ENCODE data around the gene RBMS2.
"Not testable (repeated sequence)": the region's sequence is repeated elsewhere in the genome, so short reads cannot be mapped to it uniquely, and the experiment has no call there.

RBMS2 gene

GRCh38 chr12:56518570-56518969 is 3.0 kb upstream of the RBMS2 start:
- DNase-seq, result no peak

GRCh38 chr12:56520048-56520447 is 1.6 kb upstream of the RBMS2 start:
- no peak for DNase-seq

- DNase-seq, result no peak
Observed at GRCh38 chr12:56520506-56520905, 1.1 kb upstream of the RBMS2 start.

GRCh38 chr12:56521209-56521589 is 421 bp upstream of the RBMS2 start:
- DNase-seq, result no peak

GRCh38 chr12:56522411-56523193 is 982 bp downstream of the RBMS2 start:
- DNase-seq, result no peak

GRCh38 chr12:56528846-56529245 is 7.2 kb downstream of the RBMS2 start:
- no peak for DNase-seq

GRCh38 chr12:56529656-56530055 is 8.0 kb downstream of the RBMS2 start:
- DNase-seq, result no peak

GRCh38 chr12:56530390-56531055 is 8.9 kb downstream of the RBMS2 start:
- DNase-seq, result no peak

- DNase-seq, result no peak
Observed at GRCh38 chr12:56537546-56537945, 15.9 kb downstream of the RBMS2 start.

GRCh38 chr12:56541631-56542030 is 20.0 kb downstream of the RBMS2 start:
- no peak for DNase-seq

GRCh38 chr12:56542164-56542563 is 20.5 kb downstream of the RBMS2 start:
- no peak for DNase-seq

GRCh38 chr12:56545023-56545604 is 23.5 kb downstream of the RBMS2 start:
- DNase-seq, result no peak

GRCh38 chr12:56546680-56547079 is 25.1 kb downstream of the RBMS2 start:
- no peak for DNase-seq

GRCh38 chr12:56551070-56551469 is 29.4 kb downstream of the RBMS2 start:
- no peak for DNase-seq

- DNase-seq, result peak in 1 of 5 donors; percentile 38
Observed at GRCh38 chr12:56565510-56566101, 44.0 kb downstream of the RBMS2 start.

GRCh38 chr12:56568146-56568545 is 46.5 kb downstream of the RBMS2 start:
- DNase-seq, result no peak

GRCh38 chr12:56571121-56571520 is 49.5 kb downstream of the RBMS2 start:
- DNase-seq, result no peak

- DNase-seq, result no peak
Observed at GRCh38 chr12:56572288-56572687, 50.7 kb downstream of the RBMS2 start.

- no peak for DNase-seq
Observed at GRCh38 chr12:56574210-56574609, 52.6 kb downstream of the RBMS2 start.

GRCh38 chr12:56577248-56577647 is 55.6 kb downstream of the RBMS2 start:
- not testable (repeated sequence) for DNase-seq

- DNase-seq, result no peak
Observed at GRCh38 chr12:56578983-56579546, 57.4 kb downstream of the RBMS2 start.

- DNase-seq, result peak in 1 of 5 donors; percentile 46
Observed at GRCh38 chr12:56581418-56582145, 60.0 kb downstream of the RBMS2 start.

GRCh38 chr12:56585098-56585497 is 63.5 kb downstream of the RBMS2 start:
- DNase-seq, result no peak

Measured in T-helper 1 cell (primary cell).